ENCODE results near the gene ARHGEF28.

The ARHGEF28 gene

GRCh38 chr5:73625944-73626811 is at the start of gene ARHGEF28:
TSS of gene ARHGEF28 (plus strand) at chr5:73626196. CDS start at chr5:73684852, 58,656 bp downstream.
- Histone ChIP-seq H3K4me3 (ENCODE audit: low read depth in 1 of 2, low read length in 1 of 2) (peak within 1 kb of the TSS in 1 of 2 experiments; percentile 44), H3K36me3 (no peaks in the 10 kb centered on the region), H3K9me3 (no peaks in the 10 kb centered on the region), H3K27ac (no peak within 1 kb of the TSS), H3K4me1 (ENCODE audit: control insufficient read depth in 1 of 2, insufficient read depth in 1 of 2, low read depth in 1 of 2, low read length in 1 of 2) (peaks cover 7 to 12% of the 10 kb centered on the region in 2 experiments), H3K27me3 (peaks cover 79% of the 10 kb centered on the region)
- TF ChIP-seq, protein P1, sequence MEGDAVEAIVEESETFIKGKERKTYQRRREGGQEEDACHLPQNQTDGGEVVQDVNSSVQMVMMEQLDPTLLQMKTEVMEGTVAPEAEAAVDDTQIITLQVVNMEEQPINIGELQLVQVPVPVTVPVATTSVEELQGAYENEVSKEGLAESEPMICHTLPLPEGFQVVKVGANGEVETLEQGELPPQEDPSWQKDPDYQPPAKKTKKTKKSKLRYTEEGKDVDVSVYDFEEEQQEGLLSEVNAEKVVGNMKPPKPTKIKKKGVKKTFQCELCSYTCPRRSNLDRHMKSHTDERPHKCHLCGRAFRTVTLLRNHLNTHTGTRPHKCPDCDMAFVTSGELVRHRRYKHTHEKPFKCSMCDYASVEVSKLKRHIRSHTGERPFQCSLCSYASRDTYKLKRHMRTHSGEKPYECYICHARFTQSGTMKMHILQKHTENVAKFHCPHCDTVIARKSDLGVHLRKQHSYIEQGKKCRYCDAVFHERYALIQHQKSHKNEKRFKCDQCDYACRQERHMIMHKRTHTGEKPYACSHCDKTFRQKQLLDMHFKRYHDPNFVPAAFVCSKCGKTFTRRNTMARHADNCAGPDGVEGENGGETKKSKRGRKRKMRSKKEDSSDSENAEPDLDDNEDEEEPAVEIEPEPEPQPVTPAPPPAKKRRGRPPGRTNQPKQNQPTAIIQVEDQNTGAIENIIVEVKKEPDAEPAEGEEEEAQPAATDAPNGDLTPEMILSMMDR (IDR thresholded peaks at IDR 0.05): no peak

DNA sequence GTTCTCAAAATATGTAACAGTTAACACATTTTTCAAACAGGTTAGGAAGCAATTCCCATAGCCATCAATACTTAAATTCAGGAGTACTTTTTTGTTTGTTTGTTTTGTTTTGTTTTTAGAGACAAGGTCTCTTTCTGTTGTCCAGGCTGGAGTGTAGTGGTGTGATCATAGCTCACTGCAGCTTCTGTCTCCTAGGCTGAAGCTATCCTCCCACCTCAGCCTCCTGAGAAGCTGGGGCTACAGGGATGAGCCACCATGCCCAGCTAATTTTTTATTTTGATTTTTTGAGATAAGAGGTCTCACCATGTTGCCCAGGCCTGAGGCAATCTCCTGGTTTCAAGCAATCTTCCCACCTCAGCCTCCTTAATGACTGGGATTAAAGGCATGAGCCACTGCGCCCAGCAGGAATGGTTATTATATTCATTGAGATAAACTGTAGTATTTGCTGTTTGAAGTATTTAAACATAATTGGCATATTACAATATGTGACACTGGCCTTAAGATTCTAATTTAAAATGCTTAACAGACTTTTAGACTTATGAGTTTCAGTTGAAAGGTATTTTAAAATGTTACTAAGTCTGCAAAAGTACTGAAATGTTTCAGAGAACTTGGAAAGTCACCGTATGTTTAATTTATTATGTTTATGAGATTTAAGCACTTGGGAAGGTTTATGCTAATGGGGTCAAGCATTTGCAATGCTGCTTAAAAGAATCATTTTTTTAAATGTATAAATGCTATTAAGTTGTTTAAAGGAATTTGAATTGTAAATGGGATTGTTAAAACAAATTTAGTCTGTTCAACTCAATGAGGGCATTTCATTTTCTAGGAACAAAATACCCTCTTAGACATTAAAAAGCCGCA is 43.5 kb upstream of the ARHGEF28 start:
- H3K27ac ChIP-seq: no peak overlapping the region
- no peak overlapping the region for H3K4me3 ChIP-seq (ENCODE audit: low read depth in 1 of 2, low read length in 1 of 2)
- TF ChIP-seq, protein P1 (IDR thresholded peaks at IDR 0.05): no peak
- H3K9me3 ChIP-seq: no peaks in the 10 kb centered on the region
- no peaks in the 10 kb centered on the region for H3K27me3 ChIP-seq
- peaks cover 28% of the 10 kb centered on the region for H3K36me3 ChIP-seq
- H3K4me1 ChIP-seq (ENCODE audit: control insufficient read depth in 1 of 2, insufficient read depth in 1 of 2, low read depth in 1 of 2, low read length in 1 of 2): no peaks in the 10 kb centered on the region

DNA sequence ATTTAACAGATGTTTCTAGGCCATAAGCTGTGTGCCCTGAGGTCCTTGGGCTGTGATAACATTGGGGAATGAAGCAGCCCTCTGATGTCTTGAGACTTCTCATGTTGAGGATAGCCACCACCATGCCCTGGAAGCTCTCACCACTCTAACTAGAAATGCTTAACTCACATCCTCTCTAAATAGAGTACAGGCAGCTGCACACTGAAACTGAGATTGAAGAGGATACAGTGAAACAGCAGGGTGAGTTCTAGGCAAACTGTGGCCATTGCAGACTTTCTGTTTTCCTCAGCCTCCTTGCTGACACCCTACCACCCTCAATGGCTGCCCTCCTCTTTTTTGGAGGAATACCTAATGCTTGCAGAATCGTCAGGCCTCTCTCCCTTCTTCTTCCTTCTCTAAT is 38.1 kb upstream of the ARHGEF28 start:
- Histone ChIP-seq H3K4me1 (ENCODE audit: control insufficient read depth in 1 of 2, insufficient read depth in 1 of 2, low read depth in 1 of 2, low read length in 1 of 2) (no peaks in the 10 kb centered on the region), H3K27me3 (no peaks in the 10 kb centered on the region), H3K27ac (no peak overlapping the region), H3K4me3 (ENCODE audit: low read depth in 1 of 2, low read length in 1 of 2) (no peak overlapping the region), H3K9me3 (no peaks in the 10 kb centered on the region), H3K36me3 (no peaks in the 10 kb centered on the region)
- TF ChIP-seq, protein P1 (IDR thresholded peaks at IDR 0.05): no peak

- TF ChIP-seq, protein P1 (IDR thresholded peaks at IDR 0.05): peak; percentile 74
- no peaks in the 10 kb centered on the region for H3K4me1 ChIP-seq (ENCODE audit: control insufficient read depth in 1 of 2, insufficient read depth in 1 of 2, low read depth in 1 of 2, low read length in 1 of 2)
- no peaks in the 10 kb centered on the region for H3K9me3 ChIP-seq
- no peak overlapping the region for H3K4me3 ChIP-seq (ENCODE audit: low read depth in 1 of 2, low read length in 1 of 2)
- no peak overlapping the region for H3K27ac ChIP-seq
- no peaks in the 10 kb centered on the region for H3K36me3 ChIP-seq
- H3K27me3 ChIP-seq: no peaks in the 10 kb centered on the region
Observed at GRCh38 chr5:73591102-73591695, 34.8 kb upstream of the ARHGEF28 start.

- Histone ChIP-seq H3K4me3 (ENCODE audit: low read depth in 1 of 2, low read length in 1 of 2) (no peak overlapping the region), H3K27ac (no peak overlapping the region)
- TF ChIP-seq, protein P1 (IDR thresholded peaks at IDR 0.05): no peak
Observed at GRCh38 chr5:73591698-73592501, 34.1 kb upstream of the ARHGEF28 start.

More at GRCh38 chr5:73591698-73592501, 34.1 kb upstream of the ARHGEF28 start:
- no peaks in the 10 kb centered on the region for H3K36me3 ChIP-seq
- H3K4me1 ChIP-seq (ENCODE audit: control insufficient read depth in 1 of 2, insufficient read depth in 1 of 2, low read depth in 1 of 2, low read length in 1 of 2): no peaks in the 10 kb centered on the region
- no peaks in the 10 kb centered on the region for H3K9me3 ChIP-seq
- no peaks in the 10 kb centered on the region for H3K27me3 ChIP-seq
